Purkinje cell (primary cell): ENCODE measurements around the gene C7orf57. TPM values are rescaled to one million over a fixed set of nuclear protein-coding genes. Genes with fewer than 3 reads are reported as not detected.

ENCODE experiments used
- polyA plus RNA-seq: library from polyadenylated mRNA; unstranded; fragments of >200 nt; fragmentation: Nextera tagmentation; gene quantifications from 2 replicates; pipeline ENCODE4 v1.2.1, GENCODE V29; 2014

Gene C7orf57
- 0.41 and 0.87 TPM in 2 replicates for polyA plus RNA-seq

GRCh38 chr7:48035301-48035966 is at the start of gene C7orf57:
C7orf57 (plus strand) TSS chr7:48035543; CDS start chr7:48036309, 766 bp downstream.

GRCh38 chr7:48028938-48029337 is 6.4 kb upstream of the C7orf57 start, which contains the start of gene SUN3:
SUN3 (minus strand) TSS chr7:48029107; CDS start chr7:48028938, 169 bp downstream.

GRCh38 chr7:48089046-48090003 is 54.0 kb downstream of the C7orf57 start, which contains the start of gene UPP1:
UPP1 (plus strand) TSS chr7:48089265; CDS start chr7:48094784, 5,519 bp downstream.

Other genes with a start within 250 kb of the C7orf57 start
- gene PKD1L1, start 87.1 kb upstream of the C7orf57 start, polyA plus RNA-seq = 0.15 TPM in 1 of 2 replicates, not detected in the other
- 15.6 and 17.2 TPM in 2 replicates for gene HUS1, start 55.9 kb upstream of the C7orf57 start, polyA plus RNA-seq
- gene SUN3, start 6.4 kb upstream of the C7orf57 start, polyA plus RNA-seq = not detected in 2 replicates
- 10.4 and 22.2 TPM in 2 replicates for gene UPP1, start 53.7 kb downstream of the C7orf57 start, polyA plus RNA-seq
- gene ABCA13, start 135.9 kb downstream of the C7orf57 start, polyA plus RNA-seq = not detected in 2 replicates